Transverse colon (tissue), 4 donors: Measurements from ENCODE around the gene SYNDIG1L. TPM values are rescaled to one million over a fixed set of nuclear protein-coding genes. Genes with fewer than 3 reads are reported as not detected.

Source experiments
- DNase-seq: peaks from one replicate; pipeline ENCODE4 v3.0.0-alpha.2; 2019
- H3K27ac ChIP-seq, 4 donors: fragments of 200-600 bp; sonication (generic); 2 replicates each; pipeline ENCODE4 v1.5.1; 2016 to 2018; ENCODE audit warnings: inconsistent platforms in 4 of 4
- H3K27me3 ChIP-seq: fragments of 200-600 bp; sonication (generic); 2 replicates; pipeline ENCODE4 v1.5.1; 2017; ENCODE audit warnings: inconsistent platforms
- H3K36me3 ChIP-seq, 4 donors: fragments of 200-600 bp; sonication (generic); 2 replicates each; pipeline ENCODE4 v1.5.1; 2017 to 2019; ENCODE audit warnings: inconsistent platforms in 4 of 4
- H3K4me1 ChIP-seq, 4 donors: fragments of 200-600 bp; sonication (generic); 2 replicates each; pipeline ENCODE4 v1.5.1; 2017 to 2020; ENCODE audit warnings: inconsistent platforms in 4 of 4
- H3K4me3 ChIP-seq, 4 donors: fragments of 200-600 bp; sonication (generic); 1 replicate in 1 of 4; 2 replicates in 3 of 4; pipeline versions ENCODE4 v1.5.1 to v1.6.1; 2017 to 2019; ENCODE audit warnings: inconsistent platforms in 4 of 4
- H3K9me3 ChIP-seq, 2 donors: fragments of 200-600 bp; sonication (generic); 2 replicates each; pipeline ENCODE4 v1.5.1; 2017 to 2019; ENCODE audit warnings: inconsistent platforms in 2 of 2
- CTCF ChIP-seq, 5 experiments: fragments of 200-600 bp in 3 of 5; fragments of 450-650 bp in 2 of 5; sonication (generic) in 3 of 5; IDR thresholded peaks; 1 replicate in 2 of 5; 2 replicates in 3 of 5; pipeline ENCODE4 v1.5.1; 2016 to 2017; ENCODE audit warnings: antibody characterized with exemption in 5 of 5, inconsistent platforms in 3 of 5, mild to moderate bottlenecking in 2 of 5, moderate library complexity in 1 of 5
- EP300 ChIP-seq: sonication (generic); formaldehyde crosslinking; IDR thresholded peaks from one replicate; pipeline ENCODE4 v1.6.1; 2017; ENCODE audit warnings: antibody characterized with exemption, low read depth
- POLR2A ChIP-seq: fragments of 450-650 bp; IDR thresholded peaks from one replicate; pipeline ENCODE4 v1.6.1; 2016; ENCODE audit warnings: antibody characterized with exemption, mild to moderate bottlenecking, moderate library complexity
- POLR2AphosphoS5 ChIP-seq, 3 donors: sonication (generic); formaldehyde crosslinking; IDR thresholded peaks; one replicate each; pipeline ENCODE4 v1.6.1; 2016; ENCODE audit warnings: antibody characterized with exemption in 3 of 3
- WGBS, 2 donors: methylation state at CpG; one replicate each; pipeline ENCODE4 v1.1.5; 2018; ENCODE audit warnings: low coverage in 1 of 2; 5-methylcytosine and 5-hydroxymethylcytosine counted together
- in situ Hi-C, 4 donors: fragments of 200-750 bp; cut with MboI; loops; one replicate each; pipeline versions ENCODE4 v1.15.0 to v1.15.1; 2017; ENCODE audit warnings: low sequenced_read_pairs in 3 of 4, low pct_ligation_motif_present in 1 of 4, low pct_unique_long_range_greater_than_20kb in 1 of 4
- intact Hi-C: fragments of 100-400 bp; cut with DNase I; formaldehyde crosslinking; loops from one replicate; pipeline ENCODE4 v1.15.1; 2023; ENCODE audit warnings: low total_unique reads
- total RNA-seq, 4 donors: library from RNA; depleted of rRNA; stranded (reverse); fragments of >200 nt; gene quantifications; one replicate each; pipeline ENCODE4 v1.1.0, GENCODE V29; 2016

SYNDIG1L gene
- total RNA-seq, 4 donors from 2014 or later = 0.32 TPM; not detected in 3

- Histone ChIP-seq H3K9me3 (no peaks in the 10 kb centered on the region), H3K27ac (no peak overlapping the region), H3K4me1 (no peaks in the 10 kb centered on the region), H3K4me3 (no peak overlapping the region), H3K27me3 (peaks cover 2% of the 10 kb centered on the region), H3K36me3 (no peaks in the 10 kb centered on the region)
- in situ Hi-C loops = no loop called here
- 94 to 95% methylated on average over 4 to 27 of the region's 32 CpGs for WGBS, 2 donors
- intact Hi-C loops = loop anchor here (1.0 kb wide), 1 partner anchor 27 kb away; no protein-coding TSS in a partner anchor
- TF ChIP-seq CTCF (IDR thresholded peaks at IDR 0.05) = no peak
- no peak for TF ChIP-seq POLR2A
- TF ChIP-seq POLR2AphosphoS5 (IDR thresholded peaks at IDR 0.05) = no peak
- TF ChIP-seq EP300 = no peak
- no peak for DNase-seq
Measured at GRCh38 chr14:74356892-74357575, 69.0 kb downstream of the SYNDIG1L start.

Other genes starting within 250 kb of the SYNDIG1L start
- not detected for gene VSX2, start 186.8 kb downstream of the SYNDIG1L start, total RNA-seq
- gene ABCD4, start 123.3 kb downstream of the SYNDIG1L start, total RNA-seq = 100 to 1,000 TPM in 1 of 4 donors, 10 to 100 TPM in 3; 51.6 to 107 (median 73.1) TPM
- gene VRTN, start 77.7 kb downstream of the SYNDIG1L start, total RNA-seq = not detected
- 100 to 1,000 TPM in 3 of 4 donors, 10 to 100 TPM in 1; 88.3 to 393 (median 147) TPM for gene NPC2, start 67.1 kb upstream of the SYNDIG1L start, total RNA-seq
- gene ISCA2, start 67.6 kb upstream of the SYNDIG1L start, total RNA-seq = 10 to 100 TPM in 3 of 4 donors, 1 to 10 TPM in 1; 4.1 to 32.4 (median 20.6) TPM
- 10 to 100 TPM in 3 of 4 donors, 1 to 10 TPM in 1; 9.7 to 15.3 (median 11.9) TPM for gene LTBP2, start 186.0 kb upstream of the SYNDIG1L start, total RNA-seq